GM13976 (cell line): ENCODE measurements around the gene TMIGD1.
A peak's percentile ranks its signal among the peaks of the same experiment; 100 is the strongest.

Source experiments
- DNase-seq: peaks from one replicate; pipeline ENCODE4 v3.0.0; 2012; ENCODE audit warnings: low spot score
- CTCF ChIP-seq: IDR thresholded peaks from 2 replicates; pipeline ENCODE4 v1.5.1; 2012; ENCODE audit warnings: borderline replicate concordance, mild to moderate bottlenecking; ENCODE audit not compliant: insufficient read depth; ENCODE audit errors: extremely low read depth, missing control alignments, control extremely low read depth
- in situ Hi-C: fragments of 300-500 bp; cut with MboI; formaldehyde crosslinking; loops from one replicate; pipeline ENCODE4 v1.12.0; 2022; ENCODE audit warnings: low sequenced_read_pairs, mixed read lengths, inconsistent platforms; ENCODE audit not compliant: unreplicated experiment

The TMIGD1 gene

GRCh38 chr17:30332057-30332542 is 1.8 kb downstream of the TMIGD1 start:
- in situ Hi-C loops, result no loop called here

DNA sequence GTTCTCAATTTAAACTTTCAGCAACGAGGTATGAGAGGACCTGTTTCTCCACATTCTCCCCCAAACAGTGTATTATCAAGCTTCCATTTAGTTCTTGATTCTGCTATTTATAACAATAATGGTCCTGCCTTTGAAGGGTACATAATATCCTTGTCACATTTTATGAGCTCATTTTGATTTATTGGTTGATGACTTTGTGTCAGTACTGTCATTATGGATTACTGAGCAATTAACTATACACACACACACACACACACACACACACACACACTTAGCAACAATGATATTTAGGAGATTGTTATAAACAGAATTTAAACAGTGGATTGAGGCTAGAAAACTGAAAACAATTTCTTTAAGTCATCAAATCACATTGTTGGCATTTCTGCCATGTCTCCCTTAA is 7.0 kb downstream of the TMIGD1 start:
- in situ Hi-C loops, result no loop called here
- TF ChIP-seq CTCF, result no peak

More at GRCh38 chr17:30332057-30332542, 1.8 kb downstream of the TMIGD1 start:
- TF ChIP-seq CTCF, result no peak
- peak; percentile 18 for DNase-seq

DNA sequence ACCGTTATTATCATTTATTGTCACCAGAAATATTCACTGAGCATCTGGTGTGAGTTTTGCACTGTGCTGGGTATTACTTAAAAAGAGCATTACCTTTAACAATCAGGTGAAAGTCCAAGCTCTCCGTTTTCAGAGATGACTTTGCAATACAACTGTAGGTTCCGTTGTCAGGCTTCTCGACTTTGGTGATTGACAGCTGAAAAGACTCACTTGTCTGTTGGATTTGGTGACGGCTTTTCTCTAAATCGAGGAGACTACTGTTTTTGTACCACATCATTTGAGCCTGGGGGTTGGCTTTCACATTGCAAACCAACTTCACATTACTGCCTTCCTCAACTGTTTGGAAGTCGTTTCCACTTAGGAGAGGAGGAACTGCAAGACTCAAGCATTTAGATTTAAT is 9.1 kb downstream of the TMIGD1 start:
- TF ChIP-seq CTCF, result no peak
- DNase-seq, result no peak
- in situ Hi-C loops, result no loop called here

More for the DNA sequence above, 7.0 kb downstream of the TMIGD1 start:
- no peak for DNase-seq

DNA sequence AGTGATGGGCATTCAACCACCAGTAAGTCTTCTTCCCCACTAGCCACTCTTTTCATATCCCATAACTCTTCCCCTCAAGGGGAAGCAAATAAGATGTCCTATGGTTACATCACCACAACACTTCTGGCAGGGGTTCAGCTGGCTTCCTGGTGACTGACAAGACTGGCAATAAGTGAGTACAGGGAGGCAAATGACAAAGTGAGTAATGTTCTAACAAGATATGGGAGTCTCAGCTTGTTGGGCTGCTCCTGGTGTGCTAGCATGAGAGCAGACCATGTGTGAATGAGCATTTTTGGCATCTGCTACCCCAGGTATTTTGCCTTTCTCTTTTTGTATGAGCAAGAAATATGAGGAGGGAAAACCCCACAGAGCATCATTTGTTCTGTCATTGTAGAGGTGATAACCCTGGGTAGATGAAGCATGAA is 9.9 kb downstream of the TMIGD1 start:
- no peak for TF ChIP-seq CTCF
- in situ Hi-C loops, result no loop called here
- peak; percentile 29 for DNase-seq

DNA sequence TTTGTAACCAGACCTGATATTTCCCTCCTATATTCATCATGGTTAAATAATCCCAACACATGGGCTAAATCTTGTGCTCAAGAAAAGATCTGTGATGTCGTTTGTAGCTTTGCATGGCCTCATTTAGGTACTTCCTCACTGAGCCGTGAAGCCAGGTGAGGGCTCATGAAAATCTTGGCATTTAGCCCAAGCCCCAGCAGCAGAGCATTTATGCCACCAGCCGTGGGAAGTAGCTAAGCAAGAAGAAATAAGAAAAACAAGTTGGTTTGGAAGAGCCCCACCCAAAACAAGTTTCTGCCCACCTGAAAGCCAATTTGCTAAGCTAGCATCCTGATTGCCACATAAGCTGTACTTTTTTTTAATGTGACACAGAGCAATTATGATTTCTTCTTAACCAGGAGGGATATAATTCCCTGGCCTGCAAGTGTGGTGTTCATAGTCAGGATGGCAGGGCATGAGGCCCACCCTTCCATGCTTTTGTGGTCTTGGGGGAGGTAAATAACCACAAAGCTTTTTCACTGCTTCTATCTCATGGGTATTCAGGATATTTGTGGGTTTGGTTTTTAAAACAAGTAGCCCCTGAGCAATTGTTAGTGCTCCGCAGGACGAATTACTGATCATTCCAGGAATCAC is 10.5 kb downstream of the TMIGD1 start:
- in situ Hi-C loops, result no loop called here
- no peak for DNase-seq
- no peak for TF ChIP-seq CTCF

DNA sequence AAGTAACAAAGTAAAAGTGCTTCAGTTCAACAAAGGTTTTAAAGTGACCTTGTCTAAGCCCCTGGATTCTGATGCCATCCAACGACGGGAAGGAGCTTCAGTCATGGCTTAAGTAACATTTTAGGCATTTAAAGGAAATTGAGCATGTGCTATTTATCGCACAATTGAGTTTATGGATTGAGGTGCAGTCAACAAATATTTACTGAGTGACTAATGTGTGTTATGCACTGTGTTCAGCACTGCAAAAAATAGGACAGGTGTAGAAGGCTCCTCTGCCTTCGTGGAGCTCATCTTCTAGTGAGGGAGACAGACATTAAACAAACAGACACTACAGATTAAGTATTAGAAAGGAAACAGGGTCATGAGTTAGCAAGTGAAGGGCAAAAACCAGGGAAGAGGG is 12.5 kb downstream of the TMIGD1 start:
- no peak for TF ChIP-seq CTCF
- in situ Hi-C loops, result no loop called here
- DNase-seq, result no peak
